ENCODE measurements around the gene GCFC2.

GCFC2 gene

GRCh38 chr2:75645643-75646042, 65.1 kb downstream of the GCFC2 start:
- peaks cover 12 to 29% (median 24%) of the 10 kb centered on the region in 11 experiments for H3K36me3 ChIP-seq
- no peak overlapping the region; a peak in 1 of 20 replicates for H3K4me3 ChIP-seq
- peaks cover 0 to 12% (median 0%) of the 10 kb centered on the region in 11 experiments; a peak in 4 of 22 replicates for H4K20me1 ChIP-seq
- no peak for TF ChIP-seq Cebpa-rat (IDR thresholded peaks at IDR 0.05)
- peaks cover 0 to 9% (median 0%) of the 10 kb centered on the region in 11 experiments; a peak in 3 of 22 replicates for H3K9me3 ChIP-seq (replicated peaks in 1 of 11)
- H3K27ac ChIP-seq = no peak overlapping the region
- H3K9ac ChIP-seq = no peak overlapping the region
- peaks cover 4 to 22% (median 9%) of the 10 kb centered on the region in 10 experiments; a peak in 13 of 20 replicates for H3K4me1 ChIP-seq
- H3K27me3 ChIP-seq = no peaks in the 10 kb centered on the region
- H3K4me2 ChIP-seq = no peak overlapping the region

DNA sequence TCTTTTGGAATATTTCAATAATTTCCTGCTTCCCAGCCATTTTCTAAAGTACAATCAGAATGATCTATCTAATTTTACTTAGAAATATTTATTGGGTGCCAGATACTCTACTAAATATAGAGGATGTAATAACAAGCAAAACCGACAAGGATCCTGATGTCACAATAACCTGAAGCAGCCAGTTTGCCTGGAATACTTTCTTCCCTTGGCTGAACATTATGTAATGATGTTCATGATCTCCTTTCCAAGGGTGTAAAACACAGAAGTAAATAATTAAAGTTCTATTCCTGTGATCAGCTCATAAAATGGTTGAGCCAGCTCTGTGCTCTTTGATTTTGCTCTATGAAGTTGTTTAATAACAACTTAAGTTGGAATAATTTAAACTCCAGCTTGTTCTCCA, 66.7 kb downstream of the GCFC2 start:
- Histone ChIP-seq H3K4me2 (no peak overlapping the region), H3K27me3 (no peaks in the 10 kb centered on the region), H3K4me1 (peaks cover 4 to 28% (median 9%) of the 10 kb centered on the region in 10 experiments; a peak in 13 of 20 replicates), H3K9ac (no peak overlapping the region), H3K9me3 (replicated peaks in 1 of 11) (peaks cover 0 to 9% (median 0%) of the 10 kb centered on the region in 11 experiments; a peak in 3 of 22 replicates), H4K20me1 (no peaks in the 10 kb centered on the region), H3K4me3 (no peak overlapping the region), H3K36me3 (peaks cover 0 to 12% (median 8%) of the 10 kb centered on the region in 11 experiments; a peak in 16 of 22 replicates), H3K27ac (no peak overlapping the region)
- no peak for TF ChIP-seq Cebpa-rat (IDR thresholded peaks at IDR 0.05)

DNA sequence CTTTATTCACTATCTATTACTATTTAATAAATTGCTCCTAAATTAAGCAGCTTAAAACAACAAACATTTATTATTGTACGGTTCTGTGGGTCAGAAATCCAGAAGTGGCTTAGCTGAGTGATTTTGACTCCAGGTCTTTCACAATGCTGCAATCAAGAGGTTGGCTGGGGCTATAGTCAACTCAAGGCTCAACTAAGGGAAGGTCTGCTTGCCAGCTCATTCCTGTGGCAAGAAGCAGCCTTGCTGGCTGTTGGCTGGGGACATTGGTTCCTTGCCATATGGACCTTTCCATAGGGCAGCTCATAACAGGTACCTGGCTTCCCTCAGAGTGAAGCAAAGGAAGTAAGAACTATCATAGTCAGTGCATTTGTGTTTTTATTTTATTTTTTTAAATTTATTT, 69.1 kb downstream of the GCFC2 start:
- Histone ChIP-seq H3K4me1 (peaks cover 0 to 17% (median 4%) of the 10 kb centered on the region in 10 experiments; a peak in 6 of 20 replicates), H3K36me3 (no peaks in the 10 kb centered on the region), H3K9me3 (replicated peaks in 1 of 11) (peaks cover 0 to 9% (median 0%) of the 10 kb centered on the region in 11 experiments; a peak in 3 of 22 replicates), H3K4me2 (peak overlapping the region in 2 of 11 experiments; percentile 44 to 54; a peak in 2 of 22 replicates), H3K9ac (no peak overlapping the region), H3K27me3 (no peaks in the 10 kb centered on the region), H3K4me3 (no peak overlapping the region), H4K20me1 (no peaks in the 10 kb centered on the region), H3K27ac (no peak overlapping the region)
- no peak for TF ChIP-seq Cebpa-rat (IDR thresholded peaks at IDR 0.05)

DNA sequence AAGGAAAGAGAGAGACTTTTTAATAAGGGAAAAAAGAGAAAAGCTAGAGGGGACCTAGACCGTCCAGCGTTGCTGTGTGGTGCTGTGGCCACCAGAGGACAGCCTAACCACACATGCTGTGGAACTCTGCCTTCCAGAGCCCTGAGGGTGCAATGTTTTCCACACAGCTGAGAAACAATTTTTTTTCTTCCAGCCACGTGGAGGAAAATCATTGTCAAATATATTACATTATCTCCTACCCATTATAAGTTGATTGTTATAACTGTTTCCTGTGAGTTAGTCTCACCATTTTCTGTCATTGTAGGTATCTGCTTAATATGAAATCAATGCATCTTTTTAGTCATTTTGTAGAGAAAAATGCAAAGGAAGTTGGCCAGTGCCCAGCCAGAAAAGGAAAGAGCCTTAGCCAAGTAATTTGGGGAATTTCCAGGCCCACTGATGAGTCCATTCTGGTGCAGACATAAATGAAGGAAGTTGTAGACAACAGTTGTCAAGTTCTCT, 70.0 kb downstream of the GCFC2 start:
- Histone ChIP-seq H3K36me3 (no peaks in the 10 kb centered on the region), H3K9me3 (replicated peaks in 1 of 11) (peaks cover 0 to 2% (median 0%) of the 10 kb centered on the region in 11 experiments; a peak in 2 of 22 replicates), H3K27ac (no peak overlapping the region), H3K9ac (no peak overlapping the region; a peak in 1 of 22 replicates), H3K4me2 (peak overlapping the region in 2 of 11 experiments; percentile 44 to 54; a peak in 4 of 22 replicates), H3K27me3 (no peaks in the 10 kb centered on the region), H4K20me1 (no peaks in the 10 kb centered on the region), H3K4me3 (no peak overlapping the region), H3K4me1 (peaks cover 0 to 17% (median 0%) of the 10 kb centered on the region in 10 experiments; a peak in 4 of 20 replicates)
- TF ChIP-seq Cebpa-rat (IDR thresholded peaks at IDR 0.05) = no peak

- Histone ChIP-seq H3K4me3 (no peak overlapping the region), H3K36me3 (no peaks in the 10 kb centered on the region), H3K27me3 (no peaks in the 10 kb centered on the region), H3K9me3 (replicated peaks in 1 of 11) (no peaks in the 10 kb centered on the region), H3K4me1 (peaks cover 0 to 17% (median 0%) of the 10 kb centered on the region in 10 experiments; a peak in 4 of 20 replicates), H3K9ac (no peak overlapping the region), H4K20me1 (no peaks in the 10 kb centered on the region), H3K27ac (no peak overlapping the region), H3K4me2 (no peak overlapping the region)
- TF ChIP-seq Cebpa-rat (IDR thresholded peaks at IDR 0.05) = no peak
These were observed 73.1 kb downstream of the GCFC2 start for GRCh38 chr2:75637568-75637967.

DNA sequence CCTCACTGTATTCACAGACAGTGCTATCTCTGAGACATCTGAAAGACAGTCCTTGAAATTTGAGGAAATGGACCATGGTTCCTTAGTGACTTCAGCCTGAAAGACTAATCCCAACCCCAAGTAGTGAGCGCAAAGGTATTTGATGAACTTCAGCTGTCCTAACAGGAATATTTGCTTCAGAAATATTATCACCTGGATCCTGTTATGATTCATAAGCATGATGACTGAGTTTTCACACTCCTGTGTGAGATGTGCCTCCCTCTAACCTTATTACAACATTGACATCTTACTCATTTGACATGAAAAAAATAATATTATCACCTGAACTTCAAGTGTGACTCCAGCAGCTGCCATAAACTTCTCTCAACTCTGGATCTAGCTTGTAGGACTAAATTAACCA, 75.8 kb downstream of the GCFC2 start:
- H4K20me1 ChIP-seq = no peaks in the 10 kb centered on the region

DNA sequence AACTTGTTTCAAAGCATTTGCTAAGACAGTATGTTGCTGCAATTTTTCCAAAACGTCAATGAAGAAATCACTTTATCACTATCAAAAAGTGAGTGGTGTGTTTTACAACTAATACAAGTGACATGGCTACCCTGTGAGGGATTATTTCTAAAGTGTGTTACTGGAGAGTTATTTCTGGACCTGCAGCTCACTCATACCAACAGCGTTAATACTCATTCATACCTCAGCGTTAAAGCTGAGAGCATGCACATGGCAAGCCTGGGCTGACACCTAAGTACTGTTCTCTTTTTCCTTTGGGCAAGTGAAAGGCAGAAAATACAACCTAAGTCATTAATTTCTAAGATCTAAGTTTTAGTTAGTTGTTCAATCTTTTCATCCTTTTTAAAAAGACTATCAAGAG, 77.1 kb downstream of the GCFC2 start:
- Histone ChIP-seq H3K27ac (no peak overlapping the region), H4K20me1 (no peaks in the 10 kb centered on the region), H3K4me1 (no peaks in the 10 kb centered on the region), H3K27me3 (no peaks in the 10 kb centered on the region), H3K4me2 (no peak overlapping the region), H3K9ac (no peak overlapping the region), H3K4me3 (no peak overlapping the region), H3K9me3 (replicated peaks in 1 of 11) (no peaks in the 10 kb centered on the region), H3K36me3 (no peaks in the 10 kb centered on the region)
- TF ChIP-seq Cebpa-rat (IDR thresholded peaks at IDR 0.05) = no peak

More for the DNA sequence above, 75.8 kb downstream of the GCFC2 start:
- TF ChIP-seq Cebpa-rat (IDR thresholded peaks at IDR 0.05) = no peak
- Histone ChIP-seq H3K9ac (no peak overlapping the region), H3K36me3 (no peaks in the 10 kb centered on the region), H3K4me2 (no peak overlapping the region), H3K27me3 (no peaks in the 10 kb centered on the region), H3K4me1 (no peaks in the 10 kb centered on the region), H3K9me3 (replicated peaks in 1 of 11) (no peaks in the 10 kb centered on the region), H3K27ac (no peak overlapping the region), H3K4me3 (no peak overlapping the region)

DNA sequence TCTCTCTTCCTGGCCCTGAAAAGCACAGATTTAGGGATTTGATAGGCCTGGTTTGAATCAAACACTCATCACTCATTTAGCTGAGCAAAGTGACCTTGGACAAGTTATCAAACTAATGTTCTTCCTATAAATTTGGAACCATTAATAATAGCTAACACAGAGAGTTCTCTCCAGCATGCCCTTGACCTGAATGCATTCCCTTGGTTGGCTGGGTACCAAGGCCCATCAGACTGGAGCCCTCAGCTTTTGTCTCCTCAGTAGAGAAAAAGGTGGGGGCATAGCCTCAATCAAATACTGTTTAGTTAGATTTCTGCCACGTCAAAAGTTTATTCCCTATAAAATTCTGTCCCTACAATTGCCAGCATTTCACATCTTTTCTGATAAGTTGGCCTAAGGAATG, 77.9 kb downstream of the GCFC2 start:
- Histone ChIP-seq H4K20me1 (no peaks in the 10 kb centered on the region), H3K4me1 (no peaks in the 10 kb centered on the region), H3K4me2 (no peak overlapping the region), H3K36me3 (no peaks in the 10 kb centered on the region), H3K9me3 (replicated peaks in 1 of 11) (no peaks in the 10 kb centered on the region), H3K9ac (no peak overlapping the region), H3K4me3 (no peak overlapping the region), H3K27me3 (no peaks in the 10 kb centered on the region), H3K27ac (no peak overlapping the region)
- TF ChIP-seq Cebpa-rat (IDR thresholded peaks at IDR 0.05) = no peak

DNA sequence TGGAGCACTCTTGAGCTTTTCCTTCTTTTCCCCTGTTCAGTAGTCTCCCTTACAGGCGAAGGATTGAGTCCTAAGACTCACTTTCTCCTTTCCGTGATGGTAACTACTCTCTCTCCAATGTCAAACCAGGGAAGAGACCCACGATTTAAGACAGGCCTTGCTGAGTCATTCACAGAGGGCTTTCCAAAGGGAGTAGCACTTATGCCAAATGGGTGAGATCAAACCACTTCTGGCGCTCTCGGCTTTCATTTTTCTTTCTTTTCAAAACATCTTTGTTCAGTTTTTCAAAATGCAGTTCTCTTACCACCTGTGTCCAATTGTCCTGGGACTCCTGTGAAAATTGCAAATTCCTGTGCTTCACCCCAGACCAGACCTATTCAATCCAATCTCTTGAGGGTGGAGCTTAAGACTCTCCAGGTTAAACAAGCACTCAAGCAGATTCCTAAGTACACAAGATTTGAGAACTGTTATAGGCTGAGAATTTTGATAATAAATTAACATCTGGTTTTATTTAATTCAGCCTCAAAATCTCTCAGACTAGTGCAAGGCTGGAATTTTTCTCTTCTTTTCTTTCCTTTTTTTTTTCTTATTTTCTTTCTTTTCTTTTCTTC, 78.5 kb downstream of the GCFC2 start:
- Histone ChIP-seq H3K27me3 (no peaks in the 10 kb centered on the region), H3K4me3 (no peak overlapping the region), H3K4me1 (no peaks in the 10 kb centered on the region), H4K20me1 (no peaks in the 10 kb centered on the region), H3K4me2 (no peak overlapping the region), H3K36me3 (no peaks in the 10 kb centered on the region), H3K9me3 (replicated peaks in 1 of 11) (no peaks in the 10 kb centered on the region), H3K27ac (no peak overlapping the region), H3K9ac (no peak overlapping the region)
- no peak for TF ChIP-seq Cebpa-rat (IDR thresholded peaks at IDR 0.05)
